Right ventricle myocardium superior (tissue), 1 donor: ENCODE results near the gene TMSB4Y. TPM values are rescaled to one million over a fixed set of nuclear protein-coding genes. Genes with fewer than 3 reads are reported as not detected.

Source experiments
- ATAC-seq: fragments of 200-7000 bp; cut with Tn5 transposase; one replicate; pipeline ENCODE4 v1.9.1; 2020; ENCODE audit warnings: mild to moderate bottlenecking; ENCODE audit not compliant: poor library complexity
- DNase-seq: peaks from one replicate; pipeline ENCODE4 v3.0.0-alpha.2; 2020
- intact Hi-C: fragments of 100-400 bp; cut with DNase I; formaldehyde crosslinking; loops from one replicate; pipeline ENCODE4 v1.11.2; 2022
- long read RNA-seq: library from polyadenylated mRNA; unstranded; transcript quantifications from one replicate; pipeline ENCODE4 v2.0.0, GENCODE V29; 2021
- total RNA-seq: library from RNA; stranded (reverse); fragmentation: NEBNext Ultra II Directional; extraction: Animal tissue kit (Norgen Biotek cat#: 25700); gene quantifications from one replicate; pipeline ENCODE4 v1.2.1, GENCODE V29; 2021
- donor health status: DM: no; HTN: yes; CAD: no; lungs with severe emphysema.

The TMSB4Y gene
- total RNA-seq: 0.78 TPM
- long read RNA-seq: 0 reads

DNA sequence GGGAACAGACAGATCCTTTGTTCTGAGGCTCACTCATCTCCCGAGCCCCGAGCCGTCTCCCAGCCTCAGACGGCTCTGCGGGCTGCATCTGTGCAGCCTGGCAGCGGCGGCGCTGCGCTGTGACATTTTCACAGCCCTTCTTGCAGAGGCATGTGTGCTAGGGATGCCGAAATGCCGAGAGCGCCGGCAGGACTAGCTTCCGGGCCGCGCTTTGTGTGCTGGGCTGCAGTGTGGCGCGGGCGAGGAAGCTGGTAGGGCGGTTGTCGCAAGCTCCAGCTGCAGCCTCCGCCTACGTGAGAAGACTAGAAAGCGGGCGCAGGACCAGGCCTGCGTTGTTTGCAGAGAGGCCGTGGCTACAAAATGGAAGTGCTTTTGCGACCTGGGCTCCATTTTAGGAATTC is at the start of gene TMSB4Y:
TSS of gene TMSB4Y (plus strand) at position 332 of the 401 bp plus-strand sequence.
- DNase-seq (peak; percentile 85), ATAC-seq (peak; percentile 97)
- intact Hi-C loops: no loop called here

DNA sequence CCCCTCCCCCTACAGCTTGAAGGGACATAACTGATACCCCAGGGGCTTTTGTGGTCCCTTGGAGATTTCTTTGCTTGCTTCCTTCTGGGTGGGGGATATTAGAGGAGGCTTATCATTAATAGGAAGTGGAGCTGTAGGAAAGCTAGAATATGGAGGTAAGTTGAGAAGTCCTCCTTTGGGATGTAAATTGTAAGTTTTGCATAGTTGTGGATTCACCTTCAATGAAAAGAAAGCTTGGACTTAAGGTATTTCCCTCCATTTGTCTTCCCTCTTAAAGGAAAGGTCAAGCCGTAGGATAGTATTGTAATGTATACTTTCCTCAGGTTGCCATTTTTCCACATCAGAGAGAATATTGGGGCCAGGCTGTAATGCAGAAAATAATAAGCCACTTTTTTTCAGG is 39.5 kb upstream of the TMSB4Y start:
- intact Hi-C loops: no loop called here
- DNase-seq (no peak), ATAC-seq (no peak)

DNA sequence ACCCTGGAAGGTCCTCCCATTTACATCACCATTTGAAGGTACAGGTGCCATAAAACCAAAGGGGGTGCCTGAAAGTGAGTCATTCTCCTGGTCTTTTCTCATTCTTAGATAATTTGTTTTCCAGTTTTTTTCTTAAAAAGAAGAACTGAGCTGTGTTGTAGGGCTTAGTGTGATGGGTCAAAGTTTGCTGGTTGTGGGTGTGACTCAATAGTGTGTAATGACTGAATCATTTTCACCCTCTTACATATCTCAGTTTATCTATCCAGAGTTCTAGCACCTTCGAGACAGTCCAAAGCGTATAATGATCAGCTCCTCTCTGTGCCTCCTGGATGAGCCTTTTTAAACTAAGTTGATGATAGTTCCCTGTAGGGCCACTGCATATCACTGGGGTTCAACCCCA is 32.6 kb upstream of the TMSB4Y start:
- no peak for DNase-seq
- intact Hi-C loops: no loop called here
- no peak for ATAC-seq

DNA sequence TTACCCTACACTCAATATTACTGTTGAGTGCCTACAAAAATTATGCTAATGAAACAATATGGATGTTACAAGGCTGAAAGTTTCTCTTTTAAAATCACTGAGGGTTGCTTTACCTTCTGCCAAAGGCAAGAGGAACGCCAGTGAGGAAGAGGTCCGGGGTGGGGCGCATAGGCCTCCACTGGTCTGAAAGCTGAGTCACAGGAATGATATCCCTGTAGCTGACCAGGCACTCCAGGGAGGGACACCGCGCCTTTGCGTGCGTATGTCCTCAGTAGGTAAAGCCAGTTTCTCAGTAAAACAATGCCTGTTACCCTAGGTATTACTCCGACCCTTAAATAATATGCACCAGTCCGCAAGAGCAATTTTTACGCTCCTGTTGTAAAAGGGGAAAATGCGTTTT is 1.4 kb upstream of the TMSB4Y start:
- intact Hi-C loops: no loop called here
- no peak for ATAC-seq

DNA sequence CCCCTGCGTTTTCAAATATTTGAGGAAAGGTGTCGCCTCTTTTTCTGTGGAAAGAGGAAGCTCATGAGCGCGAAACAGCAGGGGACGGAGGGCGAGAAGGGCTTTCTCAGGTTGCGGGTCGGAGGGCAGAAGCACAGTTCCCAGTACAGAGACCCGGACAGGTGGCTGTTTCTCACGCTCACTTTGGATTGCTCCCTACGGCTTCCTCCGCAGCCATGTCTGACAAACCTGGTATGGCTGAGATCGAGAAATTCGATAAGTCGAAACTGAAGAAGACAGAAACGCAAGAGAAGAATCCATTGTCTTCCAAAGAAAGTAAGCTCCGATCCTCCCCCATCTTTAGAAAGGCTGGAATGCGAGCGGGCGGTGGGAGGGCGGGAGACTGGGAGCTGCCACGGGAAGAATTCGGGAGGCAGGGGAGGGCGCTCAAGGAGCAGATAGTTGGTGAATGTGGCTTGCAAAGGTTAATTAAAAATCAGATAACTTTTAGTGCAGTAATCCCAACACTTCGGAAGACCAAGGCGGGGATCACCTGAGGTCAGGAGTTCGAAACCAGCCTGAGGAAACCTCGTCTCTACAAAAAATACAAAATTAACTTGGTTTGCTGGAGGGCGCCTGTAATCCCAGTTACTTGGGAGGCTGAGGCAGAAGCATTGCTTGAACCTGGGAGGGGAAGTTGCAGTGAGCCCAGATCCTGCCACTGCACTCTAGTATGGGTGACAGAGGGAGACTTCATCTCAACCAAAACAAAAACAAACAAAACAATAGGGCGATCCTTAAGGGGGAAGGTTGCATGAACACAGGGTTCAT is 627 bp downstream of the TMSB4Y start:
- intact Hi-C loops: no loop called here
- DNase-seq: peak; percentile 41
- ATAC-seq: peak; percentile 79

More for the DNA sequence above, 1.4 kb upstream of the TMSB4Y start:
- DNase-seq: no peak

DNA sequence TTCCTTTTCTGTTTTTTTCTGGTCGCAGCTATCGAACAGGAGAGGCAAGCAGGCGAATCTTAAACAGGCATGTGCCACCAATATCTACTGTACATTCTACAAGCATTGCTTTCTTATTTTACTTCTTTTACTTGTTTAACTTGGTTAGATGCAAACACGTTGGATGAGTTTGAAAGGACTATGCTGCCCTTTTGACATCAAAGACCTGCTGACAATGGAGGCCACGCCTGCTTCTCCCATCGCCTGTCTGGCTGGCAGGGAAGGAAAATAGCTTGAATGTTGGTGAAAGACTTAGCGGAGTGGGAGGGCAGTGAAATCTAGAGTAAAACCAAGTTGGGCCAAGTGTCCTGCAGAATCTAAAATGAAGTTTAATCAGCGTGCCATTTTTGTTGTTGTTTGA is 1.5 kb downstream of the TMSB4Y start:
- ATAC-seq: no peak
- intact Hi-C loops: no loop called here
- DNase-seq: no peak

DNA sequence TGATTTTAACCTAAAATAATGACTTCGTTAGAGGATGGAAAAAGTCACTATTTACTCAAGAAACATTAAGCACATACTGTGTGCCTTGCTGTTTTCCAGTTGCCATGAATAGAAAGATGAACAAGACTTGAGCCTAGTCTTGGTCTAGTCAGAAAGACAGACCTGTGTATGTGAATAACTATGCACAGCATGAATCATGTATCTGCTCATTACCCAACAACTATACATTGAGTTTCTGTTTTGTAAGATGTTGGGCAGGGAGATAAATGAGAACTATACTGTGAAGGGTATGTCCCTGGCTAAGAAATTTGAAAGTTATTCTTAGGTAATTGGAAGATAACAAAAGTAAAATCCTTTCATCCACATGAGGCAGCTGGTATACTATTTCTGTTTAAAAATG is 4.3 kb downstream of the TMSB4Y start:
- no peak for ATAC-seq
- DNase-seq: no peak
- intact Hi-C loops: no loop called here

DNA sequence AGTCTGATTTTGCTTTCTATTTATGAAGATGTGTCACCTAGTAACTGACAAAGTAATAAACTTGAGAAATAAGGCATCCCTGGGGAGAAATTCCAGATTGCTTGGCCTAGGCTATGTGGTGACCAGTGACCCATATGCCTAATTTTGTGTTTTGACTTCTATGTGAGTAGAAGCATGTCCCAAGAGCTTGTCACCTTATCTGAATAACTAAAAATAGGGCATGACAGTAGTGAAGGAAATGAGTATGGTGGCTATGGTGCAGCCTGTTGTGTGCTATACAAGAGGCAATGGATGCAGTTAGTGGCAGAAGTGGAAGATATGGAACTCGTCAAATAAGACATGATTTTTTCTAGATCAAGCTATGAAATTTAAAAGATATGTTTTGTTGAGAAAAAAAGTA is 15.3 kb downstream of the TMSB4Y start:
- DNase-seq: no peak
- intact Hi-C loops: no loop called here

DNA sequence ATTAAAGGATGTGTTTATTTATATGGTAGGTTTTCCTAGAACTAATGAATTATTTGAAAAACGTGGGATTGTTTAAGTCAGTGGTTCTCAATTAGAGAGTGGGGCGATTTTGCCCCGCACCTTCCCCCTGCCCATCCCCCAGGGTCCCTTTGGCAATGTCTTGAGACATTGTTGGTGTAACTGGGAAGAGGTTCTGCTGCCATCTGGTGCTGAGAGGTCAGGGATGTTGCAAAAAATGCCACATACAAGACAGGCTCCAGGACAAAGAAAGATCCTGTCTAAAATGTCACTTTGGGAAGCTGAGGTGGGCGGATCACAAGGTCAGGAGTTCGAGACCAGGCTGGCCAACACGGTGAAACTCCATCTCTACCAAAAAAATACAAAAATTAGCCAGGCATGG is 25.8 kb downstream of the TMSB4Y start:
- ATAC-seq (no peak), DNase-seq (no peak)
- intact Hi-C loops: no loop called here

More for the DNA sequence above, 15.3 kb downstream of the TMSB4Y start:
- ATAC-seq: peak; percentile 59

DNA sequence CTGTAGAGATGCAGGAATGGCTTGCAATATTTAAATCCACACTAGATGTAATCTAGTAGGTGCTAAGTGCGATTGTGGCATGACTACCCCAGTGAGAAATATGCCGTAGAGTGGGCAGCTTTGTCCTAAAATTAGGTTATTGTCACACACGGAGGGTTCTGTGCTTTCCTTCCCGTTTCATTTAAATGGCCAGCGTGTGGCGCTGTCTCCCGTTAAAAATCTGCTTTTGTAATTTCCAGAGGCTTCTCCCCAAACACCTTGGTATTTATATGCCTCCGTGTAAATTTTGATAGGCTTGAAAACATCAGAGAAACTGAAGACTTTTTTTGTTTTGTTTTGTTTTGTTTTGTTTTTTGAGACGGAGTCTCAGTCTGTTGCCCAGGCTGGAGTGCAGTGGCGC is 34.9 kb downstream of the TMSB4Y start:
- intact Hi-C loops: no loop called here
- ATAC-seq (no peak), DNase-seq (no peak)

DNA sequence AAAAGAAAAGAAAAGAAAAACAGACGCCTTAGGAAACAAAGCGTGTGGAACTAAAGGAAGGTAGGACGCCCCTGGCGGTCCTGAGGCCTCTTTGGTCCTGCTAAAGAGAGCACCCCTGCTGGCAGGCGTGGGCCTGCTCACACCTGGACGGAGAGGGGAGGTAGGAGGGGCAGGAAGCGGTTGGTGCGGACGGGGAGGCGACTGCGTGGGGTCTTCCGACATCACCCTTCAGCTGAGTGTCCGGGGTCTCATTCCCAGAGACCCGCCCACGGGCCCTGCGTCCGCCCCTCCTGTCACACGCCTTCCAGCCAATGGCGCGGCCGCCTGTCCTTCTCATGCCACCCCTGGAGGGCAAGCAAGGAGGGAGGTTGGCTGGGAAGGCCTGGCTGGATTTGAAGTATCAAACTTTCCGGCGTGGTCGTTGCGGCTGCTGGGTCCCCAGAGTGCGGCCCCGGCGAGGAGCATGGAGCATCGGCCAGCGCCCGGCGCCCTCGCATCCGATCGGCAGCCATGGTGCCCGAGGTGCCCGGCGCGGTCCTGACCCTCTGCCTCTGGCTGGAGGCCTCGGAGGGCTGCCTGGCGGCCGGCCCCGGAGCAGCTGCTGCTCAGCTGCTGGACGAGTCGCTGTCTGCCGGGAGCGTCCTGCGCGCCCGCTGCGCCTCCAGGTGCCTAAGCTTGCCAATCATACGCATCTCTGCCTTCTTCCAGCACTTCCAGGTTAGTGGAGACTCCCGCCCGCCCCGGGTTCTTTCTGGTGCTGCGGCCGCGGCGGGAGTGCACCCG is 47.8 kb downstream of the TMSB4Y start:
- intact Hi-C loops: no loop called here
- peak; percentile 53 for ATAC-seq
- DNase-seq: peak; percentile 37

DNA sequence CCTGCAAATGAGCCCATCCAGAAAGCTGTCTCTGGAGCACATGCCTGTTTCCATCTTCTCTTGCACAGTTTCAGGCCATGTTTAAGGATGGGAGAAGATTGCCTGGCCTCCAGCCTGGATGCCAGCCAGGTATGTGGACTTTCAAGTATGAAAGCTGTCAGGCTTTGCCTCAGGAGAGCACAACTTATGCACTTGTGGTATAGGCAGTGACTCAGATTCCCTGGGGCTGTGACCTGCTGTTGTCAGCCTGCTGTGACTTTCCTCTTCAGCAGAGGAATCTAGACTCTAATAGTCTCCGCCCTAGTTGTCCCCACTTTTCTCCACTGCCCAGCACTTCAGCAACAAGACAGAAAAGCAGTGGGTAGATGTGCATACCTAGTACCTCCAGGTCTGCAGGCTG is 51.0 kb downstream of the TMSB4Y start:
- DNase-seq (no peak), ATAC-seq (no peak)
- intact Hi-C loops: no loop called here

Other genes with a start within 250 kb of the TMSB4Y start
- 9.8 TPM for gene UTY, start 223.9 kb upstream of the TMSB4Y start, total RNA-seq